Osteocyte (in vitro differentiated cells): ENCODE results near the gene RHEX. TPM values are rescaled to one million over a fixed set of nuclear protein-coding genes. Genes with fewer than 3 reads are reported as not detected.

Experiments
- DNase-seq: peaks from one replicate; pipeline ENCODE4 v3.0.0; 2021; ENCODE audit warnings: mixed read lengths; ENCODE audit not compliant: unreplicated experiment; ENCODE audit errors: extremely low spot score
- H3K27ac Mint-ChIP-seq: one replicate; pipeline ENCODE4 v1.8.0; 2021; ENCODE audit warnings: mild to moderate bottlenecking, mixed read lengths; ENCODE audit not compliant: unreplicated experiment
- H3K27me3 Mint-ChIP-seq: one replicate; pipeline ENCODE4 v1.8.0; 2021; ENCODE audit warnings: mixed read lengths; ENCODE audit not compliant: unreplicated experiment
- H3K36me3 Mint-ChIP-seq: one replicate; pipeline ENCODE4 v1.8.0; 2021; ENCODE audit warnings: mixed read lengths; ENCODE audit not compliant: unreplicated experiment
- H3K4me1 Mint-ChIP-seq: one replicate; pipeline ENCODE4 v1.8.0; 2021; ENCODE audit warnings: mixed read lengths; ENCODE audit not compliant: unreplicated experiment
- H3K4me3 Mint-ChIP-seq: one replicate; pipeline ENCODE4 v1.8.0; 2021; ENCODE audit warnings: mild to moderate bottlenecking, moderate library complexity, mixed read lengths; ENCODE audit not compliant: unreplicated experiment
- H3K9me3 Mint-ChIP-seq: one replicate; pipeline ENCODE4 v1.8.0; 2021; ENCODE audit warnings: mixed read lengths; ENCODE audit not compliant: unreplicated experiment
- CTCF ChIP-seq: fragments of 200-600 bp; sonication (generic); IDR thresholded peaks from 2 replicates; pipeline ENCODE4 v1.5.0; 2021; ENCODE audit warnings: antibody characterized with exemption, mild to moderate bottlenecking, moderate library complexity
- total RNA-seq: library from RNA; stranded (reverse); gene quantifications from 2 replicates; pipeline ENCODE4 v1.2.1, GENCODE V29; 2021

Gene RHEX
- total RNA-seq, 1 donor from 2014 or later = not detected

GRCh38 chr1:206074839-206075238 is 21.9 kb downstream of the RHEX start:
- Mint-ChIP-seq H3K4me1 (no peaks in the 10 kb centered on the region), H3K27ac (no peak overlapping the region), H3K9me3 (no peaks in the 10 kb centered on the region), H3K4me3 (no peak overlapping the region), H3K36me3 (no peaks in the 10 kb centered on the region), H3K27me3 (peaks cover 33% of the 10 kb centered on the region)
- no peak for TF ChIP-seq CTCF
- no peak for DNase-seq

DNA sequence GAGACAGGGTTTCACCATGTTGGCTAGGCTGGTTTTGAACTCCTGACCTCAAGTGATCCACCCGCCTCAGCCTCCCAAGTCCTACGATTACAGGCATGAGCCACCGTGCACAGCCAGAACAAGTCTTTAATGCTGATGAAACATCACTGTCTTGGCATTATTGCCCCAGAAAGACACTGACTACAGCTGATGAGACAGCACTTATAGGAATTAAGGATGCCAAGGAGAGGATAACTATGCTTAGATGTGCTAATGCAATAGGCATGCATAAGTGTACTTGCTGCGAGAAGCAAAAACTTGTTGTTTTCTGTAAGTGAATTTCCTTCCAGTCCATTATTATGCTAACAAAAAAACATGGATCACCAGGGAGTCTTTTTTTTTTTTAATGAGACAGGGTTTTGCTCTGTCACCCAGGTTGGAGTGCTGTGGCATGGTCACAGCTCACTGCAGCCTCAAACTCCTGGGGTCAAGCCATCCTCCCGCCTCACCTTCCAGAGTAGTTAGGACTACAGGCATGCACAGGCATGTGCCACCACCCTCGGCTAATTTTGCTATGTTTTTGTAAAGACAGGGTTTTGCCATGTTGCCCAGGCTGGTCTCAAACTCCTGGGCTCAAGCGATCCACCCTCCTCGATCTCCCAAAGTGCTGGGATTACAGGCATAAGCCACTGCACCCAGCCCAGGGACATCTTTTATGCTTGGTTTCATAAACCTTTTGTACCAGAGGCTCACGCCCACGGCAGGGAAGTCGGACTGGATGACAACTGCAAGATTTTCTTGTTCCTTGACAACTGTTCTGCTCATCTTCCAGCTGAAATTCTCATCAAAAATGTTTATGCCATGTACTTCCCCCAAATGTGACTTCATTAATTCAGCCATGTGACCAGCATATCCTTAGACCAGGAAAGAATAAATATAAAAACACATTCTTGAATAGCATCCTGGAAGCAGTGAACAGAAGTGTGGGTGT is 23.1 kb downstream of the RHEX start:
- Mint-ChIP-seq H3K27me3 (peaks cover 31% of the 10 kb centered on the region), H3K36me3 (no peaks in the 10 kb centered on the region), H3K4me3 (no peak overlapping the region), H3K9me3 (no peaks in the 10 kb centered on the region), H3K27ac (no peak overlapping the region), H3K4me1 (no peaks in the 10 kb centered on the region)
- no peak for TF ChIP-seq CTCF
- no peak for DNase-seq

DNA sequence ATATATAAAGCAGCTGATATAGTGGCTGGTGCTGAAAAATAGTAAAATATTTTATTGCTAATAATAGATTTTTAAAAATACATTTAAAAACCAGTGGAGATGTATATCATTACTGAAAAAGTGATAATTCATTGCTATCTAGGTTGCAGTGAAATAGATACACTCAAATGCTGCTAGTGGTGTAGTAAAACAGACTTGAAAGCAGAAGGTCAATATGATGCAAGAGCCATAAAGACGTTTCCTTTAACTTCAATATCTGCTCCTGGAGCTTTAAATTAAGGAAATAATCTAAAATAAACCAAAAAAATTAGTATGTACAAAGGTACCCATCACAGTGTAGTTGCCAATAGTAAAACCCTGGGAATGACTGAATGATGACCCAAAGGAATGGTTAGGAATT is 26.2 kb downstream of the RHEX start:
- no peak for DNase-seq
- Mint-ChIP-seq H3K27ac (no peak overlapping the region), H3K36me3 (no peaks in the 10 kb centered on the region), H3K4me3 (no peak overlapping the region), H3K27me3 (peaks cover 41% of the 10 kb centered on the region), H3K4me1 (no peaks in the 10 kb centered on the region), H3K9me3 (no peaks in the 10 kb centered on the region)
- no peak for TF ChIP-seq CTCF

GRCh38 chr1:206080026-206080820 is 27.2 kb downstream of the RHEX start:
- TF ChIP-seq CTCF = no peak
- H3K9me3 Mint-ChIP-seq = no peaks in the 10 kb centered on the region
- H3K27ac Mint-ChIP-seq = no peak overlapping the region
- no peak for DNase-seq
- H3K36me3 Mint-ChIP-seq = no peaks in the 10 kb centered on the region
- H3K27me3 Mint-ChIP-seq = peaks cover 44% of the 10 kb centered on the region
- no peaks in the 10 kb centered on the region for H3K4me1 Mint-ChIP-seq
- no peak overlapping the region for H3K4me3 Mint-ChIP-seq

GRCh38 chr1:206081856-206082255 is 28.9 kb downstream of the RHEX start:
- Mint-ChIP-seq H3K4me1 (no peaks in the 10 kb centered on the region), H3K27me3 (peaks cover 47% of the 10 kb centered on the region), H3K27ac (no peak overlapping the region), H3K36me3 (no peaks in the 10 kb centered on the region), H3K9me3 (no peaks in the 10 kb centered on the region), H3K4me3 (no peak overlapping the region)
- DNase-seq = no peak
- TF ChIP-seq CTCF = no peak
